GM21367 (cell line): ENCODE results near the gene PP2D1.
"Not testable (repeated sequence)": the region's sequence is repeated elsewhere in the genome, so short reads cannot be mapped to it uniquely, and the experiment has no call there.

Experiments
- ATAC-seq: cut with Tn5 transposase; IDR thresholded peaks from one replicate; pipeline ENCODE4 v1.9.1; 2021; ENCODE audit not compliant: unreplicated experiment

The PP2D1 gene, protein sequence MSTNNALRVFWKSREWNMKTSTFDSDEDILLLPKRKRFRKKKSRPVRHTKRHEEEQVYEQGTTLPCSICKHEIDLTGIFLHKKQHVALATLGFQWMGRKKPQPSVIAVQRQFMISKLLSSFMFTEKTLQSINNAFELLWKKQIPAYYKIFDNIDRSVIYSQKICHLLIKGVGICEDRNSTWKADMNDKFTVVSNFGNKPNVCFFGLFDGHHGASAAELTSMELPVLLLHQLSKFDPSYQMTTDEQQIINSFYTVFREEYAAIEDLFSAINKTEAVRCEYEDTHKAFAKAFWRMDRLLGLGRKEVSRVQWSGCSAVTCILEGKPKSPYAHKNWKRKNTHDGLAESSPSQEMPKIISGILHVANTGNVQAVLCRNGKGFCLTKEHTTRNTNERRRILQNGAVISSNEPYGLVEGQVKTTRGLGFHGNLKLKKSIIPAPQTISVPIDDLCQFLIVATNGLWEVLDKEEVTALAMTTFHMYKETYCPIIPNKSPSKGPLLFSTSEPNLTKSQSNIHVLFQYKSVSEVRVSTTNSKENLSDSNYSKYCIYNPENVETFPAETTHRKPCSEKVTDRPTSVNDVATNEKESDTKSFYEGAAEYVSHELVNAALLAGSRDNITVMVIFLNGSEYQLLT

DNA sequence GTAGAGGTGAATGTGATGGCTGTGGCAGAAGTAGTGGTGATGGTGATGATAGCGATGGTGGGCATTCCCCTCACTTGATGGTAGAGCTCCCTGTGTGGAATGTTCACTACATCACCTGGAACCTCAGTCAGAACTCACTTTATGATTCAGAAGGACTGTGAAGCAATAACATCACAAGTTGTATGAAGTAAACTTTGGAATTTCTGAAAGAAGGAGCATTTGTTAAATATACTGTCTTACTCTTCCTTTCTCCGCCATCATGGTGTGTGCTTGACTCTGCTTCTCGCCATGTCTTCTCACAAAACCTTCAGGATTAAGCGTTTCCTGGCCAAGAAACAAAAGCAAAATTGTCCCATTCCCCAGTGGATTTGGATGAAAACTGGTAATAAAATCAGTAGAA lies at the start of gene PP2D1:
Gene PP2D1, minus strand, starts transcription at position 101 of the 400 bp plus-strand sequence. CDS start 192 bp downstream, outside the sequence.
- ATAC-seq = no peak

DNA sequence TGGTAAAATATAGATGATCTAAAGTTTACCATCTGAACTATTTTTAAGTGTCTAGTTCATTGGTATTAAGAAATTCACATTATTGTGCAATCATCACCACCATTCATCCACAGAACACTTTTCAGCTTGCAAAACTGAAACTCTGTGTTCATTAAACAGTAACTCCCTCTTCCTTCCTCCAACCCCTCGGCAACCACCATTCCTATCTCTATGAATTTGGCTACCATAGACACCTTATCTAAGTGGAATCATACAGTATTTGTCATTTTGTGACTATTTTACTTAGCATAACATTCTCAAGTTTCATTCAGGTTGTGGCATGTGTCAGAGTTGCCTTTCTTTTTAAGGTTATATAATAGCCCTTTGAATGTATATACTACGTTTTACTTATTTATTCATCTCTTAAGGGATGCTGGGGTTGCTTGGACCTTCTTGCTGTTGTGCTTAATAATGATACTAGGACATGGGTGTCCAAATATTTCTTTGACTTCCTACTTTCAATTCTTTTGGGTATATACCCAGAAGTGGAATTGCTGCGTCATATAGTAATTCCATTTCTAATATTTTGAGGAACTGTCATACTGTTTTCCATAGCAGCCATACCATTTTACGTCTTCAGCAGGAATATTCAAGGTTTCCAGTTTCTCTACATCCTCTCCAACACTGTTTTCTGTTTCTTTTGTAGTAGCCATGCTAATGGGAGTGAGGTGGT lies 49.1 kb upstream of the PP2D1 start:
- peak; percentile 64 for ATAC-seq

- no peak for ATAC-seq
Measured at GRCh38 chr3:20059929-20060328, 47.9 kb upstream of the PP2D1 start.

DNA sequence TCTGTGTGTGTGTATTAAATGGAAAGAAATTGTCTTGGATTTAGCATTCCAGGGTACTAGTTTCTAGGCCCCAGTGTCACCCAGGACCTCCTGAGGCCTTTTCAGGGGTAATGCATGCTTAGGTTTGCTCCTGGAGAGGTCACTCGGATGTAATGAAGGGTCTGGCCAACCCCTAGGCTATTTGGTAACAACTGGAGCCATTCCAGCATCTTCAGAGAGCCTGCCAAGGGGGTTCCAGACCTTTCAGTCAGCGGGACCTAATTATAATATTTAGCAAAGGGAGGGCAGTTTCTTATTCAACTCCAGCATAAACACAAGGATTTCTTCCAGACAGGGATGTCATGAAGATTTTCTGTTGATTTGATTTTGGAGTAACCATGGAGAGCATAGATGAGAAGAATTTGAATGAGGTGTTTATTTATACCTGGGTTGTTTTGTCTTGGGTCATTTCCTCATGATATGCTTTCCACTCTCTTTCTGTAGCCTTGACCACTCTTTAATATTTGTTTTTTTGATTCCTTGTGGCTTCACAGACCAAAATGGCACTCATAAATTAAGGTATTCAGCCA lies 45.6 kb upstream of the PP2D1 start:
- no peak for ATAC-seq

- no peak for ATAC-seq
Measured at GRCh38 chr3:20056725-20057611, 44.9 kb upstream of the PP2D1 start.

DNA sequence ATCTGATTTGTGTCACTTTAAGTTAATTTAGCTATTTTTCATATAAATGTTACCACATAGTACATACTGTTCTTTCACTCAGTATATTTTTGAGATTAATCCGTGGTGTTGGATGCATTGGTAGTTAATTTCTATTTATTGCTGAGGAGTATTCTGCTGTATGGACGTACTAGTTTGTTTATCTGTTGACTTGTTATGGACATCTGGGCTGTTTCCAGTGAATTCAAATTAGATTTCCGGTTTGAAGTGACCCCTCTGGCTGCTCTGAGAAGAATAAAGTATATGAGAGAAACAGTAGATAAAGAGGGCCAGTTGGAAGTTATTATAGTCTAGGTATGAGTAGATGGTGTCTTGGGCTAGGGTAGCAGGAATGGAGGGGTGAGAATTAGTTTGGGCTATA lies 43.8 kb upstream of the PP2D1 start:
- no peak for ATAC-seq

GRCh38 chr3:20055020-20055775 lies 43.1 kb upstream of the PP2D1 start:
- ATAC-seq = peak; percentile 10

DNA sequence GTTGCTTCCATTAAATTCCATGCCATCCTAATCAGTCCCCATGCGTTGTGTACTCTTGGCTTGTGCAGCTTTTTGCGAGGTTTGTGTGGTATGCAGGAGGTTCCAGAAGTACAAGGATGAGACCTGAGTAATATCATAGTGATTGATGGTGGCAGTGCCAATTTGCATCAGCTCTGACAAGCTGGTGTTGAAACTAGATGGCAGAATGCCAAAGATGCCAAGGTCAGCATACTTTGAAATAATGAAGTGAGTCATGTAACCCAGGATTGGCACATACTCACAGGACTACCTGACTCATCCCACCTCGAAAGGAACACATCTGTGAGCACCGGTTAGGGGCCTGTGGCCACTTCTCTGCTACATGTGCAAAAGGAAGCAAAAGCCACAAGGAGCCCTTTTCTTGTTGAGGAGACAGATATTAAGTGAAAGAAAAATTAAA lies 42.5 kb upstream of the PP2D1 start:
- peak; percentile 70 for ATAC-seq

- ATAC-seq = no peak
Measured at GRCh38 chr3:20052851-20053250, 40.8 kb upstream of the PP2D1 start.

GRCh38 chr3:20051123-20051806 lies 39.2 kb upstream of the PP2D1 start:
- no peak for ATAC-seq

DNA sequence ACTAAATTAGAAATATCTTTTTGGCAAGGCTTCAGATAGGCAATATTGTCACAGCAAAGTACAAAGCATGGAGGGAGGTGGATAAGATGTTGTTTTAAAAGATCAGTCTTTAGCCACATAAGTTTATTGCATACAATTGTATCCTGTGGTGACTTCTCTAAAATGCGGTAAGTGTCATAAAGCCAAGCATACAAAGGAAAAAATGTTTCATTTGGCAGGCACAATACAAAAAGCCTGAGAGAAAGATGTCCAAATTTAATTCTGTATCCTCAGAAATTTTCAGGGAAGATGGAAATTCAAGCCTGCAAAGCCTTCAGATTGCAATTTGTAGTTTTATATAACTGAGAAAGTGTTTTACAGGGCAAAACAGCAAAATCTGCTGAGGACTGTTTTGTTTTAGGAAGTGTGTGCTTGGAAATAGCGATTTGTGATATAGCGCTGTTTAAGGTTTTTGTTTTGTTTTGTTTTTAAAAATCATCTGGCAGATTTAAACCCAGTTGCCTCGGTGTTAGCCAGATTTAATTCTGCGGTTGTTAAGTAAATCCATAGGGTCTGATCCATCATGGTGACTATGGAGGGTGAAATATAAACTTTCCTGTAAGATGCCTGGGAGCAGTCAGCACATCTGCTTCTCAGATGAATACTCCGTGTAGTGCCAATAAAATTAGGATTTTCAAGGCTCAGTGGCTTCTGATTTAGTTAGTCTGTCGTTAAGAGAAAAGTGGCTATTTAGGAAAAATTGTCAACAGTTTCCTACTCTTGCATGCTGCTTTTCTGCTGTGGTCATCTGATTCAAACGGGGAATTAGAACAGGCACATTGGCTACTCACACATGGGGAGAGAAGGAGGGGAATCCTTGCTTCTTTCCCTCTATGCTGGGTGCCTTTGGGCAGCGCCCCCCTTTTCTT lies 36.2 kb upstream of the PP2D1 start:
- ATAC-seq = peak; percentile 2

DNA sequence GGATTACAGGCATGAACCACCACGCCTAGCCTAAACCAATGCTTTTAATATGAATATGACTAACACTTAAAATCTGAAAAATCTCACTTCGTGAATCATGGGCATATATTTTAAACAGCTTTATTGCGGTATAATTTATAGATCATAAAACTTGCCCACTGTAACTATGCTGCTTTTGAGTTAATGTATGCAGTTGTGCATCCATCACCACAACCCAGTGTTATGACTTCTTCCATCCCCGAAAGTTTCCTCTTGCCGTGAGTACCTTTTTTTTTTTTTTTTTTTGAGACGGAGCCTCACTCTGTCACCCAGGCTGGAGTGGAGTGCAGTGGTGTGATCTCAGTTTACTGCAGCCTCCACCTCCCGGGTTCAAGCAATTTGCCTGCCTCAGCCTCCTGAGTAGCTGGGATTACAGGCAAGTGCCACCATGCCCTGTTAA lies 35.3 kb upstream of the PP2D1 start:
- no peak for ATAC-seq

DNA sequence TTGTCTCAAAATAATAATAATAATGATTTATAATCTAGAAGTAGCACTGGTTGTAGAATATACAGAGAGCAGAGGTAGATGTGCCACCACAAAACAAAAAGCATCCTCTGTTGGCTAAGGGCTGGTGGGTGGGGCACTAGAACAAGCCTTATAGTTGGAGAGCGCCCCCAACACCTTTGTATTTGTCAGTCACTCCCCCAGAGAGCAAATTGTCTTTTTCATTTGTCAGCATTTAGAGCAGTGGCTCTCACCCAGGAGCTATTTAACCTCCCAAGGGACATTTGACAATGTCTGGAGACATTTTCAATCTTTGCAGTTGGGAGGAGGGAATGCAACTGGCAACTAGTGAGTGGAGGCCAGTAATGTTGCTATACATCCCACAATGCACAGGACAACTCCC lies 34.5 kb upstream of the PP2D1 start:
- no peak for ATAC-seq

DNA sequence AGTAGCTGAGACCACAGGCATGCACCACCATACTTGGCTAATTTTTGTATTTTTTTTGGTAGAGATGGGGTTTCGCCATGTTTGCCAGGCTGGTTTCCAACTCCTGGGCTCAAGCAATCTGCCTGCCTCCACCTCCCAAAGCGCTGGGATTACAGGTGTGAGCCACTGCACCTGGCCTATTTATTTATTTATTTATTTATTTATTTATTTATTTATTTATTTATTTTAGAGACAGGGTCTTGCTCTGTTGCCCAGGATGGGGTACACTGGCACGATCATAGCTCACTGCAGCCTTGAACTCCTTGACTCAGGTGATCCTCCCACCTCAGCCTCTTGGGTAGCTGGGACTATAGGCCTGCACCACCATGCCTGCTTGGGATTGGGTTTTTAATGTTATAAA lies 33.1 kb upstream of the PP2D1 start:
- not testable (repeated sequence) for ATAC-seq

GRCh38 chr3:20043825-20044224 lies 31.8 kb upstream of the PP2D1 start:
- no peak for ATAC-seq

- ATAC-seq = peak; percentile 30
Measured at GRCh38 chr3:20043396-20043795, 31.3 kb upstream of the PP2D1 start.

DNA sequence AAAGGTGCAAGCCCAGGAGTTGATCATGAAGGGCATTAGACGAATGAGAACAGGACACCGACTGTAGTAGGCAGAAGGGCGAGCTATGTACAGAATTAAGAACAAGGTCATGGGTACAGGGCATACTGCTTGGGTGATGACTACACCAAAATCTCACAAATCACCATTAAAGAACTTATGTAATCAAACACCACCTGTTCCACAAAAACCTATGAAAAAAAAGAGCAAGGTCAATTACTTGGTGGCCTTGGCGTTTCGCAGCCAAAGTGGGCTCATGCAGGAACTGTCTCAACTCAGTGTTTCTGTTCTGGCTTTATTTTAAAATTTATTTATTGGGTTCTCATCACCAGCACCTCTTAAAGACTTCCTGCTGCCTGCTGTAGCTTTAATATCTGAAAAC lies 30.3 kb upstream of the PP2D1 start:
- ATAC-seq = no peak

- peak; percentile 43 for ATAC-seq
Measured at GRCh38 chr3:20041197-20041780, 29.2 kb upstream of the PP2D1 start.
